PC-3 (cell line): ENCODE data around the gene IL1R2. TPM values are rescaled to one million over a fixed set of nuclear protein-coding genes. Genes with fewer than 3 reads are reported as not detected.

Source experiments
- ATAC-seq: fragments of 200-7000 bp; cut with Tn5 transposase; 2 replicates; pipeline ENCODE4 v1.9.1; 2020; ENCODE audit warnings: mild to moderate bottlenecking, moderate library complexity
- BruUV-seq: library from RNA; stranded (reverse); fragments of 400-500 nt; replicated peaks from 2 replicates; lab custom pipeline; 2021; lab: Mats Ljungman, UMichigan
- CTCF ChIA-PET: fragments of 300-600 bp; sonication (Branson Sonifier 250); formaldehyde crosslinking; loops from one replicate; lab custom pipeline; 2022; ENCODE audit warnings: antibody characterized with exemption; lab: Charles Lee
- POLR2A ChIA-PET: fragments of 300-600 bp; sonication (Branson Sonifier 250); formaldehyde crosslinking; loops from one replicate; lab custom pipeline; 2022; ENCODE audit warnings: antibody characterized with exemption; ENCODE audit not compliant: unreplicated experiment; lab: Charles Lee
- DNase-seq: peaks from one replicate; pipeline ENCODE4 v3.0.0-alpha.2; 2015
- H2AFZ ChIP-seq: fragments of 300-600 bp; sonication (generic); 2 replicates; pipeline ENCODE4 v1.6.0; 2016; ENCODE audit warnings: antibody characterized with exemption, low read length
- H3F3A ChIP-seq: fragments of 300-600 bp; sonication (generic); one replicate; pipeline ENCODE4 v1.6.0; 2017; ENCODE audit warnings: antibody characterized with exemption, low read length, control low read depth, mild to moderate bottlenecking; ENCODE audit not compliant: unreplicated experiment
- H3K27ac ChIP-seq: fragments of 300-600 bp; sonication (generic); 2 replicates; pipeline ENCODE4 v1.5.1; 2016; ENCODE audit warnings: mild to moderate bottlenecking, low read length
- H3K27me3 ChIP-seq: fragments of 300-600 bp; sonication (generic); 2 replicates; pipeline ENCODE4 v1.6.1; 2016; ENCODE audit warnings: low read length, mixed read lengths
- H3K36me3 ChIP-seq: fragments of 300-600 bp; sonication (generic); 2 replicates; pipeline ENCODE4 v1.6.1; 2016; ENCODE audit warnings: low read depth, mixed run types, low read length, mixed read lengths
- H3K4me1 ChIP-seq: fragments of 300-600 bp; sonication (generic); 2 replicates; pipeline ENCODE4 v1.5.1; 2016; ENCODE audit warnings: low read length; ENCODE audit not compliant: insufficient read depth
- H3K4me2 ChIP-seq: fragments of 300-600 bp; sonication (generic); 2 replicates; pipeline ENCODE4 v1.6.0; 2016; ENCODE audit warnings: low read length
- H3K4me3 ChIP-seq: fragments of 300-600 bp; sonication (generic); 2 replicates; pipeline ENCODE4 v1.5.1; 2016; ENCODE audit warnings: mild to moderate bottlenecking, low read length, mixed read lengths
- H3K79me2 ChIP-seq: fragments of 300-600 bp; sonication (generic); 2 replicates; pipeline ENCODE4 v1.6.1; 2017; ENCODE audit warnings: low read length, mixed read lengths
- H3K9ac ChIP-seq: fragments of 300-600 bp; sonication (generic); 2 replicates; pipeline ENCODE4 v1.6.0; 2016; ENCODE audit warnings: mild to moderate bottlenecking, low read length
- H3K9me2 ChIP-seq: fragments of 300-600 bp; sonication (generic); replicated peaks from 2 replicates; pipeline ENCODE4 v1.6.1; 2016; ENCODE audit warnings: mixed run types, low read length, mixed read lengths
- H3K9me3 ChIP-seq: fragments of 300-600 bp; sonication (generic); 2 replicates; pipeline ENCODE4 v1.6.1; 2016; ENCODE audit warnings: low read length, mixed read lengths
- H4K20me1 ChIP-seq: fragments of 300-600 bp; sonication (generic); 2 replicates; pipeline ENCODE4 v1.6.1; 2016; ENCODE audit warnings: low read length, mixed read lengths
- CTCF ChIP-seq: fragments of 300-600 bp; sonication (generic); conservative IDR thresholded peaks from 2 replicates; pipeline ENCODE4 v1.5.1; 2017; ENCODE audit warnings: antibody characterized with exemption, low read depth, mild to moderate bottlenecking, low read length
- EZH2 ChIP-seq: fragments of 300-600 bp; sonication (generic); IDR thresholded peaks from one replicate; pipeline ENCODE4 v1.6.1; 2017; ENCODE audit warnings: antibody characterized with exemption, mild to moderate bottlenecking, low read length; ENCODE audit not compliant: unreplicated experiment
- EZH2phosphoT487 ChIP-seq: fragments of 300-600 bp; sonication (generic); IDR thresholded peaks from 2 replicates; pipeline ENCODE4 v1.6.1; 2018; ENCODE audit warnings: mild to moderate bottlenecking, antibody characterized with exemption, low read length, borderline replicate concordance
- intact Hi-C: fragments of 100-400 bp; cut with micrococcal nuclease; formaldehyde crosslinking; loops from 2 replicates; pipeline ENCODE4 v1.9.0; 2023
- total RNA-seq: library from RNA; depleted of rRNA; stranded (reverse); fragments of >200 nt; gene quantifications from 2 replicates; pipeline ENCODE4 v1.2.3, GENCODE V29; 2014

IL1R2 gene
- total RNA-seq, 1 experiment from 2014 or later = 6.0 TPM

- H2AFZ ChIP-seq = no peak overlapping the region
- ATAC-seq (no peak), DNase-seq (no peak)
- no peaks in the 10 kb centered on the region for H3K36me3 ChIP-seq
- no peaks in the 10 kb centered on the region for H3K9me3 ChIP-seq
- ChIA-PET CTCF (no interaction called here), POLR2A (no interaction called here)
- no peak overlapping the region for H3K9ac ChIP-seq
- TF ChIP-seq EZH2phosphoT487 = no peak
- TF ChIP-seq EZH2 = no peak
- no peak for TF ChIP-seq CTCF
- BruUV-seq = no TSS peak
- no peak overlapping the region for H3K27ac ChIP-seq
- H3K79me2 ChIP-seq = no peaks in the 10 kb centered on the region
- H3K27me3 ChIP-seq = no peaks in the 10 kb centered on the region
- H3K4me3 ChIP-seq = no peak overlapping the region
- H3F3A ChIP-seq = no peaks in the 10 kb centered on the region
- no peaks in the 10 kb centered on the region for H4K20me1 ChIP-seq
- H3K4me2 ChIP-seq = no peak overlapping the region
- H3K4me1 ChIP-seq = peaks cover 11% of the 10 kb centered on the region
- intact Hi-C loops = no loop called here
- H3K9me2 ChIP-seq = no peaks in the 10 kb centered on the region
These were observed 19.9 kb upstream of the IL1R2 start for GRCh38 chr2:101971836-101972235.

GRCh38 chr2:101972621-101973434 is 18.9 kb upstream of the IL1R2 start:
- intact Hi-C loops = no loop called here
- Histone ChIP-seq H3K4me2 (peak overlapping the region; percentile 1; the same call in 1 of the 2 replicates), H3K9ac (no peak overlapping the region), H4K20me1 (no peaks in the 10 kb centered on the region), H3F3A (no peaks in the 10 kb centered on the region), H3K9me3 (no peaks in the 10 kb centered on the region), H3K9me2 (no peaks in the 10 kb centered on the region), H3K4me3 (no peak overlapping the region), H2AFZ (peak overlapping the region; percentile 36; the same call in 1 of the 2 replicates), H3K27me3 (no peaks in the 10 kb centered on the region), H3K27ac (peak overlapping the region; percentile 49), H3K36me3 (no peaks in the 10 kb centered on the region), H3K79me2 (no peaks in the 10 kb centered on the region), H3K4me1 (peaks cover 11% of the 10 kb centered on the region)
- DNase-seq = peak; percentile 79
- no TSS peak for BruUV-seq
- no peak for TF ChIP-seq EZH2phosphoT487
- no peak for TF ChIP-seq EZH2
- peak; percentile 48 for ATAC-seq
- ChIA-PET CTCF (no interaction called here), POLR2A (no interaction called here)

GRCh38 chr2:101974663-101975062 is 17.1 kb upstream of the IL1R2 start:
- no peaks in the 10 kb centered on the region for H3K27me3 ChIP-seq

More at GRCh38 chr2:101974663-101975062, 17.1 kb upstream of the IL1R2 start:
- Histone ChIP-seq H3K36me3 (no peaks in the 10 kb centered on the region), H4K20me1 (no peaks in the 10 kb centered on the region), H3K9me3 (no peaks in the 10 kb centered on the region), H3K9ac (no peak overlapping the region), H3K79me2 (no peaks in the 10 kb centered on the region), H3F3A (no peaks in the 10 kb centered on the region), H3K27ac (no peak overlapping the region), H3K4me3 (no peak overlapping the region), H3K9me2 (no peaks in the 10 kb centered on the region), H3K4me1 (peaks cover 11% of the 10 kb centered on the region), H2AFZ (no peak overlapping the region), H3K4me2 (no peak overlapping the region)
- CTCF ChIA-PET = no interaction called here
- POLR2A ChIA-PET = no interaction called here
- BruUV-seq = no TSS peak
- intact Hi-C loops = no loop called here
- DNase-seq = no peak
- no peak for ATAC-seq
- TF ChIP-seq EZH2phosphoT487 = no peak
- TF ChIP-seq CTCF = no peak
- TF ChIP-seq EZH2 = no peak
